T-helper 2 cell treated with Interferon-gamma antibody and Interleukin-4, amounts not matched to agents 5 μg/mL and 100 μg/mL, for 36 hours (primary cell): ENCODE results near the gene SOX8.

Source experiments
- DNase-seq: peaks from one replicate; pipeline ENCODE4 v3.0.0; 2021; ENCODE audit warnings: low spot score
- H3K27ac Mint-ChIP-seq: one replicate; pipeline ENCODE4 v1.8.0; 2021; ENCODE audit warnings: mild to moderate bottlenecking, mixed read lengths
- H3K27me3 Mint-ChIP-seq: one replicate; pipeline ENCODE4 v1.8.0; 2021; ENCODE audit warnings: low read depth, mixed read lengths
- H3K36me3 Mint-ChIP-seq: one replicate; pipeline ENCODE4 v1.8.0; 2021; ENCODE audit warnings: low read depth, mixed read lengths
- H3K4me1 Mint-ChIP-seq: one replicate; pipeline ENCODE4 v1.8.0; 2021; ENCODE audit warnings: low read depth, mixed read lengths
- H3K4me3 Mint-ChIP-seq: one replicate; pipeline ENCODE4 v1.8.0; 2022; ENCODE audit warnings: mild to moderate bottlenecking, moderate library complexity, mixed read lengths
- H3K9me3 Mint-ChIP-seq: one replicate; pipeline ENCODE4 v1.8.0; 2021; ENCODE audit warnings: mixed read lengths

Gene SOX8

DNA sequence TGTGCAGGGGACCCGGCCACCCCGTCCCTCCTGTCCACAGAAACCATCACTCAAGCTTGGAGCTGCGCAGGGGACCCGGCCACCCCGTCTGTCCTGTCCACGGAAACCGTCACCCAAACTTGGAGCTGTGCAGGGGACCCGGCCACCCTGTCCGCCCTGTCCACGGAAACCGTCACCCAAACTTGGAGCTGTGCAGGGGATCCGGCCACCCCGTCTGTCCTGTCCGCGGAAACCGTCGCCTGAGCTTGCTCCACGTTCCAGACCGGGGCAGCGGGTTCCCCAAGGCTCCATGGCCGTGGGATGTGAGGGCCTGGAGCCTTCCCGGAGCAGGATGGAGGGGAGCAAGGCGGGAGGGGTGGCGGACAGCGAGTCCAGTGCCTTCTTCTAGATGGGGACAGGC is 25.2 kb downstream of the SOX8 start:
- H3K4me3 Mint-ChIP-seq, result no peak overlapping the region
- no peaks in the 10 kb centered on the region for H3K9me3 Mint-ChIP-seq
- no peaks in the 10 kb centered on the region for H3K36me3 Mint-ChIP-seq
- peaks cover 9% of the 10 kb centered on the region for H3K27me3 Mint-ChIP-seq
- DNase-seq, result no peak
- H3K27ac Mint-ChIP-seq, result no peak overlapping the region
- H3K4me1 Mint-ChIP-seq, result peaks cover 7% of the 10 kb centered on the region

GRCh38 chr16:1007284-1007850 is 25.8 kb downstream of the SOX8 start:
- H3K9me3 Mint-ChIP-seq, result no peaks in the 10 kb centered on the region
- no peak overlapping the region for H3K27ac Mint-ChIP-seq
- peaks cover 7% of the 10 kb centered on the region for H3K27me3 Mint-ChIP-seq
- H3K4me3 Mint-ChIP-seq, result no peak overlapping the region
- DNase-seq, result no peak
- H3K36me3 Mint-ChIP-seq, result no peaks in the 10 kb centered on the region
- peaks cover 7% of the 10 kb centered on the region for H3K4me1 Mint-ChIP-seq

- H3K9me3 Mint-ChIP-seq, result no peaks in the 10 kb centered on the region
- DNase-seq, result no peak
- H3K4me1 Mint-ChIP-seq, result peaks cover 7% of the 10 kb centered on the region
- no peak overlapping the region for H3K4me3 Mint-ChIP-seq
- no peak overlapping the region for H3K27ac Mint-ChIP-seq
- H3K27me3 Mint-ChIP-seq, result peaks cover 7% of the 10 kb centered on the region
- H3K36me3 Mint-ChIP-seq, result no peaks in the 10 kb centered on the region
Observed at GRCh38 chr16:1008085-1008484, 26.5 kb downstream of the SOX8 start.

- H3K36me3 Mint-ChIP-seq, result no peaks in the 10 kb centered on the region
- no peaks in the 10 kb centered on the region for H3K4me1 Mint-ChIP-seq
- H3K27me3 Mint-ChIP-seq, result peaks cover 7% of the 10 kb centered on the region
- no peaks in the 10 kb centered on the region for H3K9me3 Mint-ChIP-seq
- no peak overlapping the region for H3K4me3 Mint-ChIP-seq
- H3K27ac Mint-ChIP-seq, result no peak overlapping the region
- no peak for DNase-seq
Observed at GRCh38 chr16:1009358-1010150, 28.0 kb downstream of the SOX8 start.

GRCh38 chr16:1010251-1010650 is 28.7 kb downstream of the SOX8 start:
- H3K4me3 Mint-ChIP-seq, result no peak overlapping the region
- H3K27ac Mint-ChIP-seq, result no peak overlapping the region
- H3K27me3 Mint-ChIP-seq, result peaks cover 7% of the 10 kb centered on the region
- H3K36me3 Mint-ChIP-seq, result no peaks in the 10 kb centered on the region
- DNase-seq, result no peak
- no peaks in the 10 kb centered on the region for H3K9me3 Mint-ChIP-seq
- no peaks in the 10 kb centered on the region for H3K4me1 Mint-ChIP-seq

- H3K27ac Mint-ChIP-seq, result no peak overlapping the region
- no peak overlapping the region for H3K4me3 Mint-ChIP-seq
- H3K4me1 Mint-ChIP-seq, result no peaks in the 10 kb centered on the region
- peaks cover 6% of the 10 kb centered on the region for H3K27me3 Mint-ChIP-seq
- DNase-seq, result no peak
- H3K36me3 Mint-ChIP-seq, result no peaks in the 10 kb centered on the region
- H3K9me3 Mint-ChIP-seq, result no peaks in the 10 kb centered on the region
Observed at GRCh38 chr16:1010815-1011214, 29.2 kb downstream of the SOX8 start.

GRCh38 chr16:1011316-1012082 is 29.9 kb downstream of the SOX8 start:
- Mint-ChIP-seq H3K4me3 (no peak overlapping the region), H3K27ac (no peak overlapping the region), H3K36me3 (no peaks in the 10 kb centered on the region), H3K27me3 (peaks cover 6% of the 10 kb centered on the region), H3K4me1 (no peaks in the 10 kb centered on the region), H3K9me3 (no peaks in the 10 kb centered on the region)
- DNase-seq, result no peak

GRCh38 chr16:1012135-1012534 is 30.6 kb downstream of the SOX8 start:
- Mint-ChIP-seq H3K36me3 (no peaks in the 10 kb centered on the region), H3K9me3 (no peaks in the 10 kb centered on the region), H3K4me3 (no peak overlapping the region), H3K27me3 (peaks cover 6% of the 10 kb centered on the region), H3K4me1 (no peaks in the 10 kb centered on the region), H3K27ac (no peak overlapping the region)
- DNase-seq, result no peak

- H3K36me3 Mint-ChIP-seq, result no peaks in the 10 kb centered on the region
- H3K27me3 Mint-ChIP-seq, result peaks cover 6% of the 10 kb centered on the region
- H3K4me1 Mint-ChIP-seq, result no peaks in the 10 kb centered on the region
- H3K27ac Mint-ChIP-seq, result no peak overlapping the region
- H3K4me3 Mint-ChIP-seq, result no peak overlapping the region
- no peaks in the 10 kb centered on the region for H3K9me3 Mint-ChIP-seq
- DNase-seq, result no peak
Observed at GRCh38 chr16:1012722-1013592, 31.4 kb downstream of the SOX8 start.

GRCh38 chr16:1013593-1013900 is 32.0 kb downstream of the SOX8 start:
- H3K4me3 Mint-ChIP-seq, result no peak overlapping the region
- peaks cover 4% of the 10 kb centered on the region for H3K27me3 Mint-ChIP-seq
- no peaks in the 10 kb centered on the region for H3K9me3 Mint-ChIP-seq
- no peak for DNase-seq
- H3K27ac Mint-ChIP-seq, result no peak overlapping the region
- no peaks in the 10 kb centered on the region for H3K4me1 Mint-ChIP-seq
- no peaks in the 10 kb centered on the region for H3K36me3 Mint-ChIP-seq

DNA sequence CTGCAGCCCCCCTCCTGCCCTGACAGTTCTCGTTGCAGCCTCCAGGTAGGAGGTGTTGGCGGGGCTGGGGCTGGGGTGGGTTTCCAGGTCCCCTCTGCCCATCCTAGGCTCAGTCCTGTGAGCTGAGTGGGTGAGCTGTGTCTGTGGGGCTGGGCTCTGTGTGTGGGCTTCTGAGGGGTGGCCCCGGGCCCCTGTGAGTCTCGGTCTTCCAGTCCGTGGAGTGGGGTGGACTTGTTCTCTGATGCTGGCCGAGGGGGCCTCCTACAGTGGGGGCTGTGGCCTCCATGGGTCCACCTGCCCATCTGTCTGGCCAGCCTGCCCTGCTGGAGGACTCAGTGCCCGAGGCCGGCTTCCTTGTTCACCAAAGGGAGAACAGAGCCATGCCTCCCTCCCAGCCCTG is 32.7 kb downstream of the SOX8 start:
- Mint-ChIP-seq H3K9me3 (no peaks in the 10 kb centered on the region), H3K27ac (no peak overlapping the region), H3K4me1 (no peaks in the 10 kb centered on the region), H3K27me3 (no peaks in the 10 kb centered on the region), H3K36me3 (no peaks in the 10 kb centered on the region), H3K4me3 (no peak overlapping the region)
- DNase-seq, result no peak

GRCh38 chr16:1014771-1015495 is 33.4 kb downstream of the SOX8 start:
- no peaks in the 10 kb centered on the region for H3K27me3 Mint-ChIP-seq
- H3K9me3 Mint-ChIP-seq, result no peaks in the 10 kb centered on the region
- no peak for DNase-seq
- no peaks in the 10 kb centered on the region for H3K36me3 Mint-ChIP-seq
- H3K4me3 Mint-ChIP-seq, result no peak overlapping the region
- no peaks in the 10 kb centered on the region for H3K4me1 Mint-ChIP-seq
- H3K27ac Mint-ChIP-seq, result no peak overlapping the region

- Mint-ChIP-seq H3K4me1 (no peaks in the 10 kb centered on the region), H3K36me3 (no peaks in the 10 kb centered on the region), H3K27ac (no peak overlapping the region), H3K27me3 (no peaks in the 10 kb centered on the region), H3K4me3 (no peak overlapping the region), H3K9me3 (no peaks in the 10 kb centered on the region)
- no peak for DNase-seq
Observed at GRCh38 chr16:1018447-1019198, 37.1 kb downstream of the SOX8 start.
